Stimulated activated CD8-positive, alpha-beta memory T cell treated with anti-CD3 and anti-CD28 coated beads, Interleukin-12 subunit alpha, Interleukin-12 subunit beta, amount 100 ng/mL, for 1 hour (primary cell): Measurements from ENCODE around the gene SLFN12L.

Source experiments
- DNase-seq: peaks from one replicate; pipeline ENCODE4 v3.0.0-alpha.2; 2020; ENCODE audit warnings: low read depth

Gene SLFN12L

GRCh38 chr17:35432176-35433074 lies 105.1 kb downstream of the SLFN12L start, which contains the start of gene SLFN12:
TSS of gene SLFN12 (minus strand) at chr17:35432500. CDS start at chr17:35423028, 9,472 bp downstream.
- DNase-seq, result no peak

- no peak for DNase-seq
These were observed 107.8 kb downstream of the SLFN12L start for GRCh38 chr17:35429702-35430101.

DNA sequence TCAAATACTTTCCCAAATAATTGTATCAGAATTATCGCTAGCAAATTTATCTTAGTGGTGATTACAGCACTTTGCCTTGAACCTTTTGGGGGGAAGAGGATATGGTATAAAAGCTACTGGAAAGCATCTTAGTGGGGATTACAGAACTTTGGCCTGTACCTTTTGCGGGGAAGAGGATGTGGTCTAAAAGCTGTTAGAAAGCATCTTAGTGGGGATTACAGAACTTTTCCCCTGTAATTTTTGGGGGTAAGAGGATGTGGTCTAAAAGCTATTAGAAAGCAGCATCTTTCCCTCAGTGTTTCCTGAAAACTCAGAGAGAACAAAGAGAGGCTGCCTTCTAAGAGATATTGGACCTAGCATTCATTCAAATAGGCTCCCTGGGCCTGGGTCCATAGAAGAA lies 109.2 kb downstream of the SLFN12L start:
- DNase-seq, result no peak

DNA sequence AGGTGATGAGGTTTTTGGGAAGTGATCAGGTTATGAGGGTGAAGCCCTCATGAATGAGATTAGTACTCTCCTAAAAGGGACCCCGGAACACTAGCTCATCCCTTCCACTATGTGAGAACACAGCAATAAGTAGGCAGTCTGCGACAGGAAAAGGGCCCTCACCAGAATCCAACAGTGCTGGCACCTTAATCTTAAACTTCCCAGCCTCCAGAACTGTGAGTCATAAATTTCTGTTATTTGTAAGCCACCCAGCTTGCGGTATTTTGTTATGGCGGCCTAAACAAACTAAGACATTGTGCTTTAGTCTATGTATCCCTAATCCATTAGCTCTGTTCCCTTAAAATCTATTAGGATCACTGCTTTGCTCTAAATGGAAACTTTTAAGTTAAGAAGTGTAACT lies 113.7 kb downstream of the SLFN12L start:
- no peak for DNase-seq
